Measurements from ENCODE around the gene NEDD4L.

The NEDD4L gene

DNA sequence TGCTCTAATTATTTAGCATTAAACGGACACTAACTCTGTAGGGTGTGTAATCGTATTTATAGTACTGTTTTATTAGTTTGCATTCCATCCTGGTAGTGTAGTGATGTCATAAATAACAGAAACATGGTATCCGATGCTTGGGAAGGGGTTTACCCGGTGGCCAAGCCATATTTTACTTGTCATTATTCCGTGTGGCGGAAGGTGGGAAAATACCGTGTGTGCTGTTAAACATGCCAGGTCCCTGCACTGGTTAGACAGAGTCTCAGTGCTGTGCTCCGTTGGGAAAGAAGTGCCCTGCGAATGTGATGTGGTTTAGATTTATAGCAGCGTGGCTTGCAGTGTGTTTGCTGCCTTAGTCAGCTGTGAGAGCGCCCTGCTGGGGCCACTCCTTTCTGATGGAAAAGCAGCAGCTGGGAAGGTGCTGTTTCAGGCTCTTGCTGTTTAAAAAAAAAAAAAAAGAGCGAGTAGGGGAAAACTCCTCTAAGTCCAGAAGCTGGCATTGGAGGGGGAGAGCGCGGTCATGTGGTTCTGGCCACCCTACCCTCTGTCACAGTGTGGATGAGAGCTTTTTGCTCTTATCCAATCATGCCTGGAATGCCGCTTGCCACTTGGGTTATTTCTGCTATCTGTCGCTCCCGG is 211.0 kb downstream of the NEDD4L start (continued):
- TF ChIP-seq TSHZ1 (tag by site-specific recombination; IDR thresholded peaks at IDR 0.05; ENCODE audit: borderline replicate concordance): no peak
- no peak for TF ChIP-seq ZNF2 (tag by site-specific recombination; IDR thresholded peaks at IDR 0.05)
- TF ChIP-seq, protein P1, sequence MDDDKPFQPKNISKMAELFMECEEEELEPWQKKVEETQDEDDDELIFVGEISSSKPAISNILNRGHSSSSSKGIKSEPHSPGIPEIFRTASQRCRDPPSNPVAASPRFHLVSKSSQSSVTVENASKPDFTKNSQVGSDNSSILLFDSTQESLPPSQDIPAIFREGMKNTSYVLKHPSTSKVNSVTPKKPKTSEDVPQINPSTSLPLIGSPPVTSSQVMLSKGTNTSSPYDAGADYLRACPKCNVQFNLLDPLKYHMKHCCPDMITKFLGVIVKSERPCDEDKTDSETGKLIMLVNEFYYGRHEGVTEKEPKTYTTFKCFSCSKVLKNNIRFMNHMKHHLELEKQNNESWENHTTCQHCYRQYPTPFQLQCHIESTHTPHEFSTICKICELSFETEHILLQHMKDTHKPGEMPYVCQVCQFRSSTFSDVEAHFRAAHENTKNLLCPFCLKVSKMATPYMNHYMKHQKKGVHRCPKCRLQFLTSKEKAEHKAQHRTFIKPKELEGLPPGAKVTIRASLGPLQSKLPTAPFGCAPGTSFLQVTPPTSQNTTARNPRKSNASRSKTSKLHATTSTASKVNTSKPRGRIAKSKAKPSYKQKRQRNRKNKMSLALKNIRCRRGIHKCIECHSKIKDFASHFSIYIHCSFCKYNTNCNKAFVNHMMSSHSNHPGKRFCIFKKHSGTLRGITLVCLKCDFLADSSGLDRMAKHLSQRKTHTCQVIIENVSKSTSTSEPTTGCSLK (tag by site-specific recombination; IDR thresholded peaks at IDR 0.05): no peak
- TF ChIP-seq ZNF23 (tag by site-specific recombination; IDR thresholded peaks at IDR 0.05; ENCODE audit: borderline replicate concordance): no peak
- TF ChIP-seq ZNF677 (tag by site-specific recombination; IDR thresholded peaks at IDR 0.05): no peak
- no peak for TF ChIP-seq ZNF544 (tag by site-specific recombination; IDR thresholded peaks at IDR 0.05)
- no peak for TF ChIP-seq SCRT2 (tag by site-specific recombination; IDR thresholded peaks at IDR 0.05)
- no peak for TF ChIP-seq ZNF132 (tag by site-specific recombination; IDR thresholded peaks at IDR 0.05; ENCODE audit: borderline replicate concordance)
- TF ChIP-seq ZNF558 (tag by site-specific recombination; IDR thresholded peaks at IDR 0.05): 0 out of 2 replicates have a peak, but pooled peaks have one; percentile 39
- TF ChIP-seq ZNF624 (tag by site-specific recombination; IDR thresholded peaks at IDR 0.05): no peak
- no peak for TF ChIP-seq ZNF223 (tag by site-specific recombination; IDR thresholded peaks at IDR 0.05)
- TF ChIP-seq ZBTB26 (tag by site-specific recombination; optimal IDR thresholded peaks at IDR 0.05): no peak
- no peak for TF ChIP-seq ZNF514 (tag by site-specific recombination; IDR thresholded peaks at IDR 0.05)
- no peak for TF ChIP-seq ZNF510 (tag by site-specific recombination; IDR thresholded peaks at IDR 0.05; ENCODE audit: insufficient replicate concordance)
- TF ChIP-seq ZNF16 (tag by site-specific recombination; IDR thresholded peaks at IDR 0.05; ENCODE audit: low read depth): no peak
- no peak for TF ChIP-seq ZBTB48 (tag by site-specific recombination; IDR thresholded peaks at IDR 0.05)
- TF ChIP-seq, protein P2, sequence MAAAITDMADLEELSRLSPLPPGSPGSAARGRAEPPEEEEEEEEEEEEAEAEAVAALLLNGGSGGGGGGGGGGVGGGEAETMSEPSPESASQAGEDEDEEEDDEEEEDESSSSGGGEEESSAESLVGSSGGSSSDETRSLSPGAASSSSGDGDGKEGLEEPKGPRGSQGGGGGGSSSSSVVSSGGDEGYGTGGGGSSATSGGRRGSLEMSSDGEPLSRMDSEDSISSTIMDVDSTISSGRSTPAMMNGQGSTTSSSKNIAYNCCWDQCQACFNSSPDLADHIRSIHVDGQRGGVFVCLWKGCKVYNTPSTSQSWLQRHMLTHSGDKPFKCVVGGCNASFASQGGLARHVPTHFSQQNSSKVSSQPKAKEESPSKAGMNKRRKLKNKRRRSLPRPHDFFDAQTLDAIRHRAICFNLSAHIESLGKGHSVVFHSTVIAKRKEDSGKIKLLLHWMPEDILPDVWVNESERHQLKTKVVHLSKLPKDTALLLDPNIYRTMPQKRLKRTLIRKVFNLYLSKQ (tag by site-specific recombination; IDR thresholded peaks at IDR 0.05; ENCODE audit: borderline replicate concordance): no peak
- no peak for TF ChIP-seq SP3 (tag by site-specific recombination; IDR thresholded peaks at IDR 0.05)
- TF ChIP-seq ZNF776 (tag by site-specific recombination; IDR thresholded peaks at IDR 0.05; ENCODE audit: borderline replicate concordance): no peak
- no peak for TF ChIP-seq ZFP69B (tag by site-specific recombination; IDR thresholded peaks at IDR 0.05)
- no peak for TF ChIP-seq ZNF433 (tag by site-specific recombination; IDR thresholded peaks at IDR 0.05; ENCODE audit: low read depth)
- no peak for TF ChIP-seq ZNF561 (tag by site-specific recombination; IDR thresholded peaks at IDR 0.05; ENCODE audit: borderline replicate concordance)
- no peak for TF ChIP-seq ZNF626 (tag by site-specific recombination; IDR thresholded peaks at IDR 0.05)
- TF ChIP-seq ZNF146 (tag by site-specific recombination; IDR thresholded peaks at IDR 0.05): no peak
- no peak for TF ChIP-seq ZNF654 (tag by site-specific recombination; IDR thresholded peaks at IDR 0.05; ENCODE audit: low read depth)
- no peak; the same call in 1 of the 2 replicates for TF ChIP-seq BCL6B (tag by site-specific recombination; IDR thresholded peaks at IDR 0.05)
- TF ChIP-seq SP2 (tag by site-specific recombination; IDR thresholded peaks at IDR 0.05): peak; percentile 9; the same call in 1 of the 2 replicates
- TF ChIP-seq, protein P3, sequence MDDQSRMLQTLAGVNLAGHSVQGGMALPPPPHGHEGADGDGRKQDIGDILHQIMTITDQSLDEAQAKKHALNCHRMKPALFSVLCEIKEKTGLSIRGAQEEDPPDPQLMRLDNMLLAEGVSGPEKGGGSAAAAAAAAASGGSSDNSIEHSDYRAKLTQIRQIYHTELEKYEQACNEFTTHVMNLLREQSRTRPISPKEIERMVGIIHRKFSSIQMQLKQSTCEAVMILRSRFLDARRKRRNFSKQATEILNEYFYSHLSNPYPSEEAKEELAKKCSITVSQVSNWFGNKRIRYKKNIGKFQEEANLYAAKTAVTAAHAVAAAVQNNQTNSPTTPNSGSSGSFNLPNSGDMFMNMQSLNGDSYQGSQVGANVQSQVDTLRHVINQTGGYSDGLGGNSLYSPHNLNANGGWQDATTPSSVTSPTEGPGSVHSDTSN (CRISPR knock-in tag; IDR thresholded peaks at IDR 0.05): no peak
- TF ChIP-seq ZBTB21 (tag by site-specific recombination; IDR thresholded peaks at IDR 0.05): peak; percentile 45; the same call in 1 of the 2 replicates
- no peak for TF ChIP-seq ZNF549 (tag by site-specific recombination; IDR thresholded peaks at IDR 0.05)
